ENCODE measurements around the gene SCRT2.

GRCh38 chr20:646868-647233, 28.8 kb downstream of the SCRT2 start:
- TF ChIP-seq EP300 (IDR thresholded peaks at IDR 0.05) (no peak), CTCF (IDR thresholded peaks at IDR 0.05) (no peak)
